Measurements from ENCODE around the gene ZHX3. TPM values are rescaled to one million over a fixed set of nuclear protein-coding genes. Genes with fewer than 3 reads are reported as not detected.

Gene ZHX3
- total RNA-seq, 4 donors from 2014 or later, result 89.3 to 173 (median 156) TPM

DNA sequence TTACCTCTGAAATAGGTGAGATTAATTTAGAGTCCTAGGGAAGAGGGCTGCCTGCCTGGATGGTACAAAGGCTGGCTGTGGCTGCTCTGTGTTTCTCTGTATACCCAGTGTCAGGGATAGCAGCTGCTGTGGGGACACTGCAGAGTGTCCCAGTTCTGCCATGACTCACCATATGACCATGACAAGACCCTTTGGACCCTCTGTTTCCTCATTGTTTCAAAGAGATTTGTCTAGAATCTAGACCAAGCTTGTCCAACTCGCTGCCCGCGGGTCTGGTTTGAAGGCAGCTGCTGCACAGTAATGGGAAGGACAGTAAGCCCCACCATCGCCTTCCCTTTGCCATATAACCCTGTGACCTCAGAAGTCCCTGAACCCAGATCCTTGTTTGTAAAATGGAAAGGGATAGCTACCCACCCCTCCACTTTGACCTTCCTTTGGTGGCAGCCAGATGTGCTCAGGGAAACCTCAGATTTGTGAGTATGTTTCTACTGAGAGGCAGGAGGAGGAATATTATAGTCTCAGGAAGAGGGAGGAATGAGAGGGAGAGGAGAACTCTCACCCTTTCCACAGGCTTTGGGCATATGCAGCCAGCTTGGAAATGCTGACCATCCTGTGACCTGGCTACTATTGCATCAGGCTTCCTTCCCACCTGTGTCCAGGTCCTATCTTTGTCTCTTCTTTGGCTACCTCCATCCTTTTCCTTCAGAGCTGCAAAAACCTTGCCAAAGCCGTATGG is 166.2 kb downstream of the ZHX3 start:
- Histone ChIP-seq H3K4me1 (peaks cover 96 to 100% (median 97%) of the 10 kb centered on the region in 4 donors), H3K27ac (replicated peaks in 1 of 4) (peak overlapping the region; percentile 17 to 43 (median 36))

GRCh38 chr20:41150664-41151063 is 166.9 kb downstream of the ZHX3 start:
- no peak for DNase-seq (ENCODE audit: extremely low spot score)
- H3K27me3 ChIP-seq, result no peaks in the 10 kb centered on the region
- H3K27ac ChIP-seq (replicated peaks in 1 of 4), result peak overlapping the region; percentile 17 to 43 (median 36)
- no peaks in the 10 kb centered on the region for H3K36me3 ChIP-seq
- TF ChIP-seq POLR2A (IDR thresholded peaks at IDR 0.05; ENCODE audit: low read depth) (no peak), POLR2AphosphoS5 (IDR thresholded peaks at IDR 0.05) (peak; percentile 15 to 47), EP300 (IDR thresholded peaks at IDR 0.05) (no peak)
- TF ChIP-seq, protein P1, sequence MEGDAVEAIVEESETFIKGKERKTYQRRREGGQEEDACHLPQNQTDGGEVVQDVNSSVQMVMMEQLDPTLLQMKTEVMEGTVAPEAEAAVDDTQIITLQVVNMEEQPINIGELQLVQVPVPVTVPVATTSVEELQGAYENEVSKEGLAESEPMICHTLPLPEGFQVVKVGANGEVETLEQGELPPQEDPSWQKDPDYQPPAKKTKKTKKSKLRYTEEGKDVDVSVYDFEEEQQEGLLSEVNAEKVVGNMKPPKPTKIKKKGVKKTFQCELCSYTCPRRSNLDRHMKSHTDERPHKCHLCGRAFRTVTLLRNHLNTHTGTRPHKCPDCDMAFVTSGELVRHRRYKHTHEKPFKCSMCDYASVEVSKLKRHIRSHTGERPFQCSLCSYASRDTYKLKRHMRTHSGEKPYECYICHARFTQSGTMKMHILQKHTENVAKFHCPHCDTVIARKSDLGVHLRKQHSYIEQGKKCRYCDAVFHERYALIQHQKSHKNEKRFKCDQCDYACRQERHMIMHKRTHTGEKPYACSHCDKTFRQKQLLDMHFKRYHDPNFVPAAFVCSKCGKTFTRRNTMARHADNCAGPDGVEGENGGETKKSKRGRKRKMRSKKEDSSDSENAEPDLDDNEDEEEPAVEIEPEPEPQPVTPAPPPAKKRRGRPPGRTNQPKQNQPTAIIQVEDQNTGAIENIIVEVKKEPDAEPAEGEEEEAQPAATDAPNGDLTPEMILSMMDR (IDR thresholded peaks at IDR 0.05), result no peak
- H3K4me3 ChIP-seq, result no peak overlapping the region
- H3K9me3 ChIP-seq, result no peaks in the 10 kb centered on the region
- intact Hi-C loops (cut with DNase I), result no loop called here
- H3K4me1 ChIP-seq, result peaks cover 96 to 100% (median 97%) of the 10 kb centered on the region in 4 donors
- 49% methylated on average over 3 of the region's 3 CpGs for WGBS

More for the DNA sequence above, 166.2 kb downstream of the ZHX3 start:
- Histone ChIP-seq H3K27me3 (no peaks in the 10 kb centered on the region), H3K9me3 (no peaks in the 10 kb centered on the region), H3K36me3 (no peaks in the 10 kb centered on the region), H3K4me3 (no peak overlapping the region)
- intact Hi-C loops (cut with DNase I), result no loop called here
- 95% methylated on average over 5 of the region's 5 CpGs for WGBS
- TF ChIP-seq EP300 (IDR thresholded peaks at IDR 0.05) (no peak), POLR2AphosphoS5 (IDR thresholded peaks at IDR 0.05) (no peak), POLR2A (IDR thresholded peaks at IDR 0.05; ENCODE audit: low read depth) (no peak)
- TF ChIP-seq, protein P1 (IDR thresholded peaks at IDR 0.05), result no peak
- no peak for DNase-seq (ENCODE audit: extremely low spot score)

- intact Hi-C loops (cut with DNase I), result loop anchor here (10.0 kb wide), 1 partner anchor 256 kb away; no protein-coding TSS in a partner anchor
- no peak overlapping the region for H3K4me3 ChIP-seq
- no peak for DNase-seq (ENCODE audit: extremely low spot score)
- H3K36me3 ChIP-seq, result peaks cover 0 to 6% (median 3%) of the 10 kb centered on the region in 4 donors
- H3K4me1 ChIP-seq, result peaks cover 96 to 100% (median 97%) of the 10 kb centered on the region in 4 donors
- WGBS, result 86% methylated on average over 5 of the region's 5 CpGs
- TF ChIP-seq, protein P1 (IDR thresholded peaks at IDR 0.05), result no peak
- TF ChIP-seq POLR2A (IDR thresholded peaks at IDR 0.05; ENCODE audit: low read depth), result no peak
- no peak for TF ChIP-seq POLR2AphosphoS5 (IDR thresholded peaks at IDR 0.05)
- no peak for TF ChIP-seq EP300 (IDR thresholded peaks at IDR 0.05)
- no peak overlapping the region for H3K27ac ChIP-seq (replicated peaks in 1 of 4)
- no peaks in the 10 kb centered on the region for H3K9me3 ChIP-seq
- no peaks in the 10 kb centered on the region for H3K27me3 ChIP-seq
Measured at GRCh38 chr20:41148942-41149341, 168.6 kb downstream of the ZHX3 start.

GRCh38 chr20:41147767-41148191 is 169.8 kb downstream of the ZHX3 start:
- Histone ChIP-seq H3K9me3 (no peaks in the 10 kb centered on the region), H3K27me3 (no peaks in the 10 kb centered on the region), H3K36me3 (peaks cover 0 to 6% (median 3%) of the 10 kb centered on the region in 4 donors), H3K27ac (replicated peaks in 1 of 4) (peak overlapping the region; percentile 32 to 72 (median 38)), H3K4me1 (peaks cover 97 to 99% (median 98%) of the 10 kb centered on the region in 4 donors), H3K4me3 (no peak overlapping the region)
- DNase-seq (ENCODE audit: extremely low spot score), result no peak
- WGBS, result 68% methylated on average over 8 of the region's 8 CpGs
- TF ChIP-seq, protein P1 (IDR thresholded peaks at IDR 0.05), result no peak
- no peak for TF ChIP-seq EP300 (IDR thresholded peaks at IDR 0.05)
- no peak for TF ChIP-seq POLR2AphosphoS5 (IDR thresholded peaks at IDR 0.05)
- no peak for TF ChIP-seq POLR2A (IDR thresholded peaks at IDR 0.05; ENCODE audit: low read depth)
- intact Hi-C loops (cut with DNase I), result loop anchor here (10.0 kb wide), 1 partner anchor 257 kb away; no protein-coding TSS in a partner anchor

All from esophagus muscularis mucosa (tissue), 4 donors.